Neural cell (in vitro differentiated cells): ENCODE results near the gene PARD3B.

ENCODE experiments used
- EP300 ChIP-seq: fragments of 450-650 bp; conservative IDR thresholded peaks from 2 replicates; pipeline ENCODE4 v1.6.1; 2014; ENCODE audit warnings: antibody characterized with exemption, mild to moderate bottlenecking, moderate library complexity; ENCODE audit not compliant: poor library complexity, severe bottlenecking
- EZH2 ChIP-seq: fragments of 200-600, 300-800 bp; shearing (Covaris generic), sonication (generic); IDR thresholded peaks from 2 replicates; pipeline ENCODE4 v1.6.1; 2014; ENCODE audit warnings: antibody characterized with exemption, low read length, borderline replicate concordance, mild to moderate bottlenecking; ENCODE audit not compliant: insufficient read depth, poor library complexity, severe bottlenecking
- POLR2AphosphoS5 ChIP-seq: IDR thresholded peaks from 2 replicates; pipeline ENCODE4 v1.6.1; 2012
- SMC3 ChIP-seq: fragments of 450-650 bp; conservative IDR thresholded peaks from 2 replicates; pipeline ENCODE4 v1.6.1; 2014; ENCODE audit warnings: antibody characterized with exemption, mild to moderate bottlenecking, moderate library complexity; ENCODE audit not compliant: poor library complexity
- TF ChIP-seq, protein P1 (sequence below): fragments of 450-650 bp; IDR thresholded peaks from 2 replicates; pipeline ENCODE4 v1.5.1; 2014; ENCODE audit warnings: antibody characterized with exemption, mild to moderate bottlenecking, moderate library complexity; ENCODE audit not compliant: poor library complexity, severe bottlenecking

DNA sequence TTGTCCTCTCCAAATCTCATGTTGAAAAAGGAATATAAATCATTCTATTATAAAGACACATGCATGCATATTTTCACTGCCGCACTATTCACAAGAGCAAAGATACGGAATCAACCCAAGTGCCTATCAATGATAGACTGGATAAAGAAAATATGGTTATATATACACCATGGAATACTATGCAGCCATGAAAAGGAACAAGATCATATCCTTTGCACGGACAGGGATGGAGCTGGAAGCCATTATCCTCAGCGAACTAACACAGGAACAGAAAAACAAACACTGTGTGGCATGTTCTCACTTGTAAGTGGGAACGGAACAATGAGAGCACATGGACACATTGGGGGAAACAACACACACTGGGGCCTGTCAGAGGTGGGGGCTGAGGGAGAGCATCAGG, 28.1 kb upstream of the PARD3B start:
- TF ChIP-seq, protein P1, sequence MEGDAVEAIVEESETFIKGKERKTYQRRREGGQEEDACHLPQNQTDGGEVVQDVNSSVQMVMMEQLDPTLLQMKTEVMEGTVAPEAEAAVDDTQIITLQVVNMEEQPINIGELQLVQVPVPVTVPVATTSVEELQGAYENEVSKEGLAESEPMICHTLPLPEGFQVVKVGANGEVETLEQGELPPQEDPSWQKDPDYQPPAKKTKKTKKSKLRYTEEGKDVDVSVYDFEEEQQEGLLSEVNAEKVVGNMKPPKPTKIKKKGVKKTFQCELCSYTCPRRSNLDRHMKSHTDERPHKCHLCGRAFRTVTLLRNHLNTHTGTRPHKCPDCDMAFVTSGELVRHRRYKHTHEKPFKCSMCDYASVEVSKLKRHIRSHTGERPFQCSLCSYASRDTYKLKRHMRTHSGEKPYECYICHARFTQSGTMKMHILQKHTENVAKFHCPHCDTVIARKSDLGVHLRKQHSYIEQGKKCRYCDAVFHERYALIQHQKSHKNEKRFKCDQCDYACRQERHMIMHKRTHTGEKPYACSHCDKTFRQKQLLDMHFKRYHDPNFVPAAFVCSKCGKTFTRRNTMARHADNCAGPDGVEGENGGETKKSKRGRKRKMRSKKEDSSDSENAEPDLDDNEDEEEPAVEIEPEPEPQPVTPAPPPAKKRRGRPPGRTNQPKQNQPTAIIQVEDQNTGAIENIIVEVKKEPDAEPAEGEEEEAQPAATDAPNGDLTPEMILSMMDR = no peak
- no peak for TF ChIP-seq SMC3
- no peak for TF ChIP-seq EP300
- no peak for TF ChIP-seq POLR2AphosphoS5
- no peak for TF ChIP-seq EZH2
